ENCODE results near the gene RHBDL2.
"Not testable (repeated sequence)": the region's sequence is repeated elsewhere in the genome, so short reads cannot be mapped to it uniquely, and the experiment has no call there.

Gene RHBDL2

DNA sequence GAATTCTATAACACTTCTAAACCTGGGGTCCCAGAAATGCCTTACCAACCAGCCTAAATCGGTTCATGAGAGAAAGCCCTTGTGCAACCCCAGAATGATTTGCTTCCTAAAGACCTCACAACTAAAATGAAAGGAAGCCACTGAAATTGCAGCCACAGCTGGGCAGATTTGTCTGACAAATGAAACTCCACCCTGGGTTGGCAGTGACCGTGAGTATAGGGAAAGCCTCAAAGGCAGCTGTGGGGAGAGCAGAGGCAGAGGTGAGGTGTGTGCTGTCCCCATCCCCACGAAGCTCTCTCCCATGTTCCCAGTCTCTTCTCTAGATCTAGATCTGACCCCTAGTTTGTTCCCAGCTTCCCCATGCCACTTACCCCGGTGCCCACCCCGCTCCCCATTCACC is 23.1 kb downstream of the RHBDL2 start:
- in situ Hi-C loops (cut with MboI; ENCODE audit: low sequenced_read_pairs, unreplicated experiment): no loop called here

DNA sequence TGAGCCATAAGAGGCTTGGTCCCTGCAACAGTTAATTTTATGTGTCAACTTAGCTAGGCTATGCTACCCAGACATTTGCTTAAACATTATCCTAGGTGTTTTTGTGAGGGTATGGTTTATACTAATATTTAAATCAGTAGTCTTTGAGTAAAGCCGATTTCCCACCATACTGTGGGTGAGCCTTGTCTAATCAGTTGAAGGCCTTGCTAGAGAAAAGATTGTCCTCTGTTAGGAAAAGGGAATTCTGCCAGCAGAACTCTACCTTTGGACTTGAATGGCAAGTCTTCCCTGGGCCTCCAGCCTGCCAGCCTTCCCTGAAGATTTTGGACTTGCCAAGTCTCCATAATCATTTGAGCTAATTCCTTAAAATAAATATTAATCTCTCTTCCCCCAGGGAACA is 23.9 kb downstream of the RHBDL2 start:
- in situ Hi-C loops (cut with MboI; ENCODE audit: low sequenced_read_pairs, unreplicated experiment): no loop called here
- TF ChIP-seq, protein P1, sequence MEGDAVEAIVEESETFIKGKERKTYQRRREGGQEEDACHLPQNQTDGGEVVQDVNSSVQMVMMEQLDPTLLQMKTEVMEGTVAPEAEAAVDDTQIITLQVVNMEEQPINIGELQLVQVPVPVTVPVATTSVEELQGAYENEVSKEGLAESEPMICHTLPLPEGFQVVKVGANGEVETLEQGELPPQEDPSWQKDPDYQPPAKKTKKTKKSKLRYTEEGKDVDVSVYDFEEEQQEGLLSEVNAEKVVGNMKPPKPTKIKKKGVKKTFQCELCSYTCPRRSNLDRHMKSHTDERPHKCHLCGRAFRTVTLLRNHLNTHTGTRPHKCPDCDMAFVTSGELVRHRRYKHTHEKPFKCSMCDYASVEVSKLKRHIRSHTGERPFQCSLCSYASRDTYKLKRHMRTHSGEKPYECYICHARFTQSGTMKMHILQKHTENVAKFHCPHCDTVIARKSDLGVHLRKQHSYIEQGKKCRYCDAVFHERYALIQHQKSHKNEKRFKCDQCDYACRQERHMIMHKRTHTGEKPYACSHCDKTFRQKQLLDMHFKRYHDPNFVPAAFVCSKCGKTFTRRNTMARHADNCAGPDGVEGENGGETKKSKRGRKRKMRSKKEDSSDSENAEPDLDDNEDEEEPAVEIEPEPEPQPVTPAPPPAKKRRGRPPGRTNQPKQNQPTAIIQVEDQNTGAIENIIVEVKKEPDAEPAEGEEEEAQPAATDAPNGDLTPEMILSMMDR (IDR thresholded peaks at IDR 0.05; ENCODE audit: borderline replicate concordance, control extremely low read depth, extremely low read depth, insufficient read depth, missing control alignments): no peak
- DNase-seq (ENCODE audit: low spot score): no peak

More for the DNA sequence above, 23.1 kb downstream of the RHBDL2 start:
- DNase-seq (ENCODE audit: low spot score): no peak
- TF ChIP-seq, protein P1 (IDR thresholded peaks at IDR 0.05; ENCODE audit: borderline replicate concordance, control extremely low read depth, extremely low read depth, insufficient read depth, missing control alignments): no peak

DNA sequence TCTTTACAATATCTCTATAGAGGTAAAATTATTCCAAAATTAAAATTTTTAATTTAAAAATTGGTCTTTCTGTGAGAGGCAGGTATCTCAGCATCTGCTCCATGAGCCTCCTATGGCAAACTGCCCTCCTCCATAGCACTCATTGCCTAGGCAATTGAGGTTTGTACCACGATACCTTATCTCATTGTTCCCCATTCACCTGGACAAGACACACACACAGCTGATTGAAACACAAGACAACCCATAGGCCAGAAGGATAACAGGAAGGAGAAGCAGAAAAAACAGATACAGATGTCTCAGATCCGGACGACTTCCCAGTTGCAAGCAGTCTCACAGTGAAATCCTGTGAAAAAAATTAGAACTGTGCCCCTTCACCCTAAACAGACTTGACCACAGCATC is 24.3 kb downstream of the RHBDL2 start:
- DNase-seq (ENCODE audit: low spot score): no peak
- in situ Hi-C loops (cut with MboI; ENCODE audit: low sequenced_read_pairs, unreplicated experiment): no loop called here
- TF ChIP-seq, protein P1 (IDR thresholded peaks at IDR 0.05; ENCODE audit: borderline replicate concordance, control extremely low read depth, extremely low read depth, insufficient read depth, missing control alignments): no peak

DNA sequence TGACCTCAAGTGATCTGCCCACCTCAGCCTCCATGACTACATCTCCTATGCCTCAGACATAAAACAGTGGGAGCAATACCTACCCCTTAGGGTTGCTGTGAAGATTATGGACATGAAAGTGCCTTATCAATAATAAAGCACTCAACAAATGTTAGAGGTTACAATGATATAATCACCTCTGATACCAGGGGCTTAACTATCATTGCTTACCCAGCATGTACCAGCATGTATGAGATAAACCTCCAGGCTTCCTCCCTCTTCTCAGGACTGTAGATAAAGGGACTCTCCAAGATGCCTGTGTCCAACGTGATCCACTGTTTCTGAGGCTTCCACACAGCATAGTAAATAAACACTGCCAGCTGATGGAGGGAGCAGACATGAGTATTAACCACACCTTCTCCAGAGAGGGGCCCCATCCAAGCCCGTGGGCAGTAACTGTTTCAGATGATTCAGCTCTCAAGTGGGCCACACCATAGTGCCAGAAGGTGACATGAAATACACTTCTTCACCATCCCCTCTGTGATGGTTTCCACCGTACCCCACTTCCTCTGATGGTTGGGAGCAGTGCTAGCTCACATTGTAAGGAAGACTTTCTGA is 26.2 kb downstream of the RHBDL2 start:
- in situ Hi-C loops (cut with MboI; ENCODE audit: low sequenced_read_pairs, unreplicated experiment): no loop called here
- no peak for DNase-seq (ENCODE audit: low spot score)
- TF ChIP-seq, protein P1 (IDR thresholded peaks at IDR 0.05; ENCODE audit: borderline replicate concordance, control extremely low read depth, extremely low read depth, insufficient read depth, missing control alignments): no peak

DNA sequence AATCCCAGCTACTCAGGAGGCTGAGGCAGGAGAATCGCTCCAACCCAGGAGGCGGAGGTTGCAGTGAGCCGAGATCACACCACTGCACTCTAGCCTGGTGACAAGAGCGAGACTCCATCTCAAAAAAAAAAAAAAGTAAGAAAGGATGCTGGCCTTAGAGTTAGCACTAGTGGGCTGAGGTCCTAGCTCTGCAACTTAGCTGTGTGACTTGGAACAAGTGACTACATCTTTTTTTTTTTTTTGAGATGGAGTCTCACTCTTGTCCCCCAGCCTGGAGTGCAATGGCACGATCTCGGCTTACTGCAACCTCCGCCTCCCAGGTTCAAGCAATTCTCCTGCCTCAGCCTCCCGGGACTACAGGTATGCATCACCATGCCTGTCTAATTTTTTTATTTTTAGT is 26.7 kb downstream of the RHBDL2 start:
- in situ Hi-C loops (cut with MboI; ENCODE audit: low sequenced_read_pairs, unreplicated experiment); DNase-seq (ENCODE audit: low spot score): not testable (repeated sequence)

DNA sequence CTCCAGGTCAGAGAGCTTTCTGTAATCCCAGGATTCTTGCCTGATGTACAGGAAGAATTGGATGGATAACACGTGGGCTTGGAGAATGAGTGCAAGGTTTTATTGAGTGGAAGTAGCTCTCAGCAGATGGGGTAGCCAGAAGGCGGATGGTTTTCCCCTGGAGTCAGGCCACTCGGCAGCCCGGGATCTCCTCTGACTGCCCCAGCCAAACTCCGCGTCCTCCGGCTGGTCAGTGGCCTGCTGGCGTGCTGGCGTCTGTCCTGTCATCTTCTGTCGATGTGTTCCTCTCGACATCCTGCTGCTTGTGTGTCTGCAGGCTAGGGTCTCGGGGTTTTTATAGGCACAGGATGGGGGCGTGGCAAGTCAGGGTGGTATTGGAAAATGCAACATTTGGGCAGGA is 32.8 kb downstream of the RHBDL2 start:
- no peak for DNase-seq (ENCODE audit: low spot score)
- in situ Hi-C loops (cut with MboI; ENCODE audit: low sequenced_read_pairs, unreplicated experiment): no loop called here
- TF ChIP-seq, protein P1 (IDR thresholded peaks at IDR 0.05; ENCODE audit: borderline replicate concordance, control extremely low read depth, extremely low read depth, insufficient read depth, missing control alignments): no peak

DNA sequence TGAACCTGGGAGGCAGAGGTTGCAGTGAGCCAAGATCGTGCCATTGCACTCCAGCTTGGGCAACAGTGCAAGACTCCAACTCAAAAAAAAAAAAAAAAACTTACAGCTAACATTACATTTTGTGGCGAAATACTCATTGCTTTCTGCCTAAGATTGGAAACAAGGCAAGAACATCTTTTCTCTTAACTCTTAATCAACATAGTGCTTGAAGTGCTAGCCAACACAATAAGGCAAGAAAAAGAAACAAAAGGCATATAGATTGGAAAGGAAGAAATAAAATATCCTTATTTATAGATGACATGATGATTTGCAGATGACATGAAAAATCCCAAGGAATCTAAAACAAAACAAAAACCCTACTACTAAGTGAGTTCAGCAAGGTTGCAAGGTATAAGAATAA is 35.6 kb downstream of the RHBDL2 start:
- TF ChIP-seq, protein P1 (IDR thresholded peaks at IDR 0.05; ENCODE audit: borderline replicate concordance, control extremely low read depth, extremely low read depth, insufficient read depth, missing control alignments): no peak
- DNase-seq (ENCODE audit: low spot score): no peak
- in situ Hi-C loops (cut with MboI; ENCODE audit: low sequenced_read_pairs, unreplicated experiment): no loop called here

All from GM13976 (cell line).